CD4-positive, alpha-beta T cell treated with Interleukin-6 at 100 ng/mL for 8 hours (primary cell): ENCODE measurements around the gene TMEM184A.
"Not testable (repeated sequence)": the region's sequence is repeated elsewhere in the genome, so short reads cannot be mapped to it uniquely, and the experiment has no call there.

ENCODE experiments used
- DNase-seq: peaks from one replicate; pipeline ENCODE4 v3.0.0-alpha.2; 2020; ENCODE audit warnings: mixed read lengths, low spot score

The TMEM184A gene

DNA sequence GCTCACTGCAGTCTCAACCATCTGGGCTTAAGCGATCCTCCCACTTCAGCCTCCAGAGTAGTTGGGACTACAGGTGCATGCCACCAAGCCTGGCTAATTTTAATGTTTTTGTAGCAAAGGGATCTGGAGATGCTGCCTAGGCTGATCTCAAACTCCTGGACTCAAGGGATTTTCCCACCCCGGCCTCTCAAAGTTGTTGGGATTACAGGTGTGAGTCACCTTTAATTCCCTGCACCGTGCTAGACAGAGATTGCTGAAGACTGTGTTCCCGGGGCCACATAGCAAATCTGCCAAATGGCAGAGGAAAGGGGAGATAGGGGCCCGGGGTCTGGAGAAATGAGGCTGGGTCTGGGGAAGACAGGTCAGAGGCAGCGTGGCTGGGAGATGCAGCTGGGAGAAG is 34.5 kb upstream of the TMEM184A start:
- DNase-seq: no peak

DNA sequence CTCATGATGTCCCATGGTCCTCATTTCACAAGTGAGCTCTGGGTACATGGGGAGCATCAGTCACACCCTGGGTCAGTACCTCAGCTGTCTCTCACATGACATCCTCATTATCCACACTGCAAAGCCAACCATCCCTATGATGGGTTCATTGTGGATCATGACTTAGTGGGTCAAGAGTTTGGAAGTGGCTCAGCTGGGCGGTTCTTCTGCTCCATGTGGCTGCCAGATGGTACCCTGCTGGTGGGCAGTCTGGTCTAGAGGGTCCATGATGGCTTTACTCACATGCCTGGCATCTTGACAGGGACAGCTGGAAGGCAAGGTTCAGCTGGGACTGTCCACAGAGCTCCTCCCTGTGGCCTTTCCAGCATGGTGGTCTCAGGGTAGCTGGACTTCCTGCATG is 33.0 kb upstream of the TMEM184A start:
- no peak for DNase-seq

- DNase-seq: no peak
Measured at GRCh38 chr7:1587738-1588137, 31.7 kb upstream of the TMEM184A start.

DNA sequence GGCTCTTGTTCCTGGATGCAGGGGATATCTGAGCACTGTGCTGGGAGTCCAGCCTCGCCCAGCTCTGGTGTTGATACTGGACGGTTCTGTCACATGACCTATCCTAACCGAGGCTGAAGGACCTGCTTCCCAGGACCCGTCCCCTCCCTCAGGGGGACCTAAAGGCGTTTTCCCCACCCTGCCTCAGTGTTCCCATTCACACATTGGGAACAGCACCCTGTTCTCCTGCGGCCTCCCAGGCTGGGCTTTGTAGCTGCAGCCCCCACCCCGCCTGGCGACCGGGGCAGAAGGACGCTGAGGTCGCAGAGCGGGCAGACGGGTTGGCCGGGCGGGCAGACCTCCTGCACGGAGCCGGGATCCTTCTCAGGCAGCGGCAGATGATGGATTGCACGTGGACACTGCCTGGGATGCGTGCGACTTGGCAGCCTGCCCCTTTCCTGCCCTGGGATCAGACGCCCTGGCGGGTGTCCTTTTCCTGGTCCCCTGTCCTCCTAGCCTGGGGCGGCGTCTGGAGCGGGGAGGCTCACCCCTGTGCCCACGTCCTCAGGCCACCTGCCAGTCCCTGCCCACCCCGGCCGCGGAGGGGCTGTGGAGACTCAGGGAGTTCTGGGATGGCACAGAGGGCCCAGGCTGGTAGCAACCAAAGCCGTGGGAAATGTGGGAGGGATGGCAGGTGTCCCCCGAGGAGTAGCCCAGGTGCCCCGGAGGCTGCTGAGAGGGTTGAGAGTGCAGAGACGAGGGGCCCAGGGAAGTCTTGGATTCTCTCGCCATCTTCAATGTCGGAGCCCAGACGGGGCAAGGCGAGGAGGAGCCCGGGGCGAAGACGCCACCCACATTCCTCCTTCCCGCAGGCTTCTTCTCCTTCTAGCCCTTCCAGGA is 31.1 kb upstream of the TMEM184A start:
- DNase-seq: no peak

GRCh38 chr7:1586126-1586826 is 30.3 kb upstream of the TMEM184A start:
- DNase-seq: no peak

- no peak for DNase-seq
Measured at GRCh38 chr7:1585142-1585981, 29.4 kb upstream of the TMEM184A start.

GRCh38 chr7:1584700-1585099 is 28.7 kb upstream of the TMEM184A start:
- no peak for DNase-seq

DNA sequence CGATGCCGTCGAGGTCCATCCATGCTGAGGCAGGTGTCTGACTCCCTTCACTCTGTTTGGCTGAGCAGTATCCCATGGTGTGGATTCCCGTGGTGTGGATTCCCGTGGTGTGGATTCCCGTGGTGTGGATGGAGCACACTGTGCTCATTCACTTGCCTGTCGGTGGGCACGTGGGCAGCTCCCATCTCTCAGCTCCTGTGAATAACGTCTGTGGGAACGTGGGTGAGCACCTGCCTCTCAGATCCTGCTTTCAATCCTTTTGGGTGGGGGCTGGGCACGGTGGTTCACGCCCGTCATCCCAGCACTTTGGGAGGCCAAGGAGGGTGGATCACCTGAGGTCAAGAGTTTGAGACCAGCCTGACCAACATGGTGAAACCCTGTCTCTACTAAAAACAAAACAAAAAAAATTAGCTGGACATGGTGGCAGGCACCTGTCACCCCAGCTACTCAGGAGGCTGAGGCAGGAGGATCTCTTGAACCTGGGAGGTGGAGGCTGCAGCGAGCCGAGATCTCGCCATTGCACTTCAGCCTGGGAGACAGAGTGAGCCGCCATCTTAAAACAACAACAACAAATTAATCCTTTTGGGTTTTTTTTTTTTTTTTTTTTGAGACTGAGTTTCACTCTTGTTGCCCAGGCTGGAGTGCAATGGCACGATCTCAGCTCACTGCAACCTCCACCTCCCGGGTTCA is 27.4 kb upstream of the TMEM184A start:
- DNase-seq: not testable (repeated sequence)

GRCh38 chr7:1580422-1581030 is 24.5 kb upstream of the TMEM184A start:
- DNase-seq: no peak

- DNase-seq: peak; percentile 66
Measured at GRCh38 chr7:1579481-1580421, 23.7 kb upstream of the TMEM184A start.

- no peak for DNase-seq
Measured at GRCh38 chr7:1578513-1578912, 22.5 kb upstream of the TMEM184A start.

- no peak for DNase-seq
Measured at GRCh38 chr7:1576521-1577253, 20.7 kb upstream of the TMEM184A start.

DNA sequence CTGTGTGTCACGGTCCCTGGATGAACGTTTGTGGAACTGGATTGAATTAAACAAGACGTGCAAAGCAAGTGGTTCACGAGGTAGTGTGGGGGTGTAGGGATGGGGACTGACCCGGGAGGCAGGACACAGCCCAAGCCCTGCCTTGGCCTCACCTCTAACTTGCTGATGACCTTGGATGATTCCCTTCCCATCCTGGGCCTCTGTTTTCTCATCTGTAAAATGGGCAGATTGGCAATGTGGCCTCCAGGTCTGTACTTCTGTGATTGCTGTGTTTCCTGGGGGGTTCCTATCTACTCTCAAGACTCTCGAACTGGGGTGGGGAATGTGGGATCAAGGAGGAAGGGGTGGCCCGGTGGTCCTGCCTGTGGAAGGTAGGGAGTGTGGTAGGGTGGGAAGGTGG is 19.8 kb upstream of the TMEM184A start:
- no peak for DNase-seq

DNA sequence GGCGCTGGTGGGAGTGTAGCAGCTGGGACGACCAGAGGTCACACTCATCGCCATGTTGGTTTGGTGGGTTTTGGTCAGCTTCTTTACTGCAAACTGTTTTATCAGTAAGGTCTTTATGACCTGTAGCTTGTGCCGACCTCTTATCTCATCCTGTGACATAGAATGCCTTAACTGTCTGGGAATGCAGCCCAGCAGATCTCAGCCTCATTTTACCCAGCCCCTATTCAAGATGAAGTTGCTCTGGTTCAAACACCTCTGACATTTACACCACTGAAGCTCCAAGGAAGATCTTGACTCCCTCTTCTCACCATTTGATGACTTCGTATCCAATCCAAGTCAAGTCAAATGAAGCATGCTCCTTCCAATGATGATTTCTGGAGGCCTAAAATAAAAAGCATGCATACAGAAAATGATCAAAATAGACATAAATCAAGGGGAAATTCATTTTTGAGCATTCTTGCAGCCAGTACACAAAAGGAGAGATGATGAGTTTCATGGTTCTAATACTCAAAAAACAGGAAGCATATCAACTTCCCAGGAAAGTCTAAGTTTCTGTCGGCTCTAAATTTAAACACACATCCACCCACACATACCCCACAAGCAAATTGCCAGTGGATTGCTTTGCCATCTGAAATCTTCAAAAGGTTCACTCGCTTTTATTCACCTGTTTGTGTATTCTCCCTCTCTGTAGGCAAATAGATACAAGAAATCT is 16.3 kb upstream of the TMEM184A start:
- DNase-seq: no peak

GRCh38 chr7:1569833-1570632 is 14.0 kb upstream of the TMEM184A start, which contains the start of gene PSMG3:
PSMG3 (minus strand) TSS chr7:1570032; CDS start chr7:1569339, 693 bp downstream.
- peak; percentile 85 for DNase-seq

- no peak for DNase-seq
Measured at GRCh38 chr7:1569440-1569832, 13.4 kb upstream of the TMEM184A start.

DNA sequence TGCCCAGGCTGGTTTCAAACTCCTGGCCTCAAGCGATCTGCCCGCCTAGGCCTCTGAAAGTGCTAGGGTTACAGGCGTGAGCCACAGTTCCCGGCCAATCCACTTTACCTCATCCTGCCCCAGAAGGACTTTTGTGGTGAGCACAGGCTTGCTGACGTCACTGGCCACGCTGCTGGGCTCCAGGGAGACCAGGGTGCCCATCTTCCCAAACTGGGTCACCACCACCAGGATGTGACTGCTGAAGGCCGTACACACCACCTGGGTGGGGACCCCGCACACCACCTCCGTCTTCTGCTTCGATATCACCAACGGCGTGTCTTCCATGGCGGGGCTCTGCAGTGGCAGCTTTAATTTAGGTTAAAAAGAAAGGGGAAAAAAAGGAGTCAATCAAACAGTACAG is 13.0 kb upstream of the TMEM184A start:
- DNase-seq: no peak
